Mucosa of descending colon (tissue), 3 donors: Measurements from ENCODE around the gene PDLIM7. TPM values are rescaled to one million over a fixed set of nuclear protein-coding genes. Genes with fewer than 3 reads are reported as not detected.
A peak's percentile ranks its signal among the peaks of the same experiment; 100 is the strongest.
"Not testable (repeated sequence)": the region's sequence is repeated elsewhere in the genome, so short reads cannot be mapped to it uniquely, and the experiment has no call there.

Source experiments
- ATAC-seq: fragments of 200-7000 bp; cut with Tn5 transposase; one replicate; pipeline ENCODE4 v1.9.1; 2020; ENCODE audit warnings: mild to moderate bottlenecking, moderate library complexity
- DNase-seq, 3 donors: peaks; one replicate each; pipeline ENCODE4 v3.0.0-alpha.2; 2020
- H3K36me3 ChIP-seq: fragments of 200-600 bp; one replicate; pipeline ENCODE4 v1.8.0; 2021; ENCODE audit warnings: low read depth, mild to moderate bottlenecking
- H3K4me1 ChIP-seq: fragments of 200-600 bp; one replicate; pipeline ENCODE4 v1.8.0; 2021; ENCODE audit warnings: low read depth, mild to moderate bottlenecking
- H3K4me3 ChIP-seq: fragments of 200-600 bp; one replicate; pipeline ENCODE4 v1.8.0; 2021; ENCODE audit warnings: mild to moderate bottlenecking
- H3K9me3 ChIP-seq: fragments of 200-600 bp; one replicate; pipeline ENCODE4 v1.8.0; 2021; ENCODE audit warnings: mild to moderate bottlenecking
- CTCF ChIP-seq: fragments of 200-600 bp; IDR thresholded peaks from one replicate; pipeline ENCODE4 v1.8.0; 2022; ENCODE audit warnings: antibody characterized with exemption, mild to moderate bottlenecking
- intact Hi-C, 2 donors: fragments of 100-400 bp; cut with DNase I in 1 of 2; cut with micrococcal nuclease in 1 of 2; formaldehyde crosslinking; loops; one replicate each; pipeline versions ENCODE4 v1.11.0 to v1.11.1; 2022; cut with DNase I, micrococcal nuclease
- total RNA-seq, 3 donors: library from RNA; stranded (reverse); fragmentation: NEBNext Ultra II Directional in 2 of 3; extraction: Animal tissue kit (Norgen Biotek cat#: 25700) in 2 of 3; gene quantifications; one replicate each; pipeline versions ENCODE4 v1.2.1 to v1.2.4, GENCODE V29; 2021 to 2023
- donor health status: DM: no; HTN: no; CAD: no; lungs with moderate emphysema.
- donor health status: DM: no; HTN: no; CAD: no.
- donor health status: DM: no; HTN: yes; CAD: no.

Gene PDLIM7
- total RNA-seq, 3 donors from 2014 or later, result 12.9 to 333 (median 54.0) TPM

GRCh38 chr5:177539411-177539810, 42.0 kb upstream of the PDLIM7 start:
- no peak for DNase-seq
- no peaks in the 10 kb centered on the region for H3K4me1 ChIP-seq
- no peak for TF ChIP-seq CTCF
- no peaks in the 10 kb centered on the region for H3K36me3 ChIP-seq
- intact Hi-C loops, result no loop called here
- no peaks in the 10 kb centered on the region for H3K9me3 ChIP-seq
- H3K4me3 ChIP-seq, result no peak overlapping the region
- no peak for ATAC-seq

- ATAC-seq, result no peak
- no peak for DNase-seq
- Histone ChIP-seq H3K36me3 (no peaks in the 10 kb centered on the region), H3K9me3 (no peaks in the 10 kb centered on the region), H3K4me1 (no peaks in the 10 kb centered on the region), H3K4me3 (no peak overlapping the region)
- intact Hi-C loops, result no loop called here
- TF ChIP-seq CTCF, result no peak
Measured at GRCh38 chr5:177538876-177539275, 41.5 kb upstream of the PDLIM7 start.

GRCh38 chr5:177537389-177538361, 40.3 kb upstream of the PDLIM7 start:
- intact Hi-C loops, result no loop called here
- peak in 1 of 3 donors; percentile 29 for DNase-seq
- H3K4me3 ChIP-seq, result no peak overlapping the region
- peak; percentile 86 for ATAC-seq
- TF ChIP-seq CTCF, result no peak
- H3K9me3 ChIP-seq, result no peaks in the 10 kb centered on the region
- no peaks in the 10 kb centered on the region for H3K4me1 ChIP-seq
- H3K36me3 ChIP-seq, result no peaks in the 10 kb centered on the region

- DNase-seq (no peak), ATAC-seq (no peak)
- no peaks in the 10 kb centered on the region for H3K4me1 ChIP-seq
- H3K36me3 ChIP-seq, result no peaks in the 10 kb centered on the region
- H3K4me3 ChIP-seq, result no peak overlapping the region
- H3K9me3 ChIP-seq, result no peaks in the 10 kb centered on the region
- no peak for TF ChIP-seq CTCF
- intact Hi-C loops, result no loop called here
Measured at GRCh38 chr5:177536386-177536785, 39.0 kb upstream of the PDLIM7 start.

- ATAC-seq (no peak), DNase-seq (no peak)
- no peak for TF ChIP-seq CTCF
- Histone ChIP-seq H3K9me3 (no peaks in the 10 kb centered on the region), H3K4me3 (no peak overlapping the region), H3K36me3 (no peaks in the 10 kb centered on the region), H3K4me1 (no peaks in the 10 kb centered on the region)
- intact Hi-C loops, result no loop called here
Measured at GRCh38 chr5:177535125-177535524, 37.7 kb upstream of the PDLIM7 start.

- H3K4me1 ChIP-seq, ATAC-seq, intact Hi-C loops, DNase-seq, H3K36me3 ChIP-seq, H3K4me3 ChIP-seq, H3K9me3 ChIP-seq: not testable (repeated sequence)
Measured at GRCh38 chr5:177534433-177534832, 37.0 kb upstream of the PDLIM7 start.
